Hepatocyte (in vitro differentiated cells): ENCODE results near the gene TMEM81. TPM values are rescaled to one million over a fixed set of nuclear protein-coding genes. Genes with fewer than 3 reads are reported as not detected.

Experiments used
- DNase-seq: peaks from one replicate; pipeline ENCODE4 v3.0.0-alpha.2; 2016; ENCODE audit warnings: low spot score
- H2AFZ ChIP-seq: fragments of 200-600 bp; sonication (generic); 2 replicates; pipeline ENCODE4 v1.6.0; 2016; ENCODE audit warnings: antibody characterized with exemption, mild to moderate bottlenecking
- H3K27ac ChIP-seq: fragments of 200-600 bp; sonication (generic); 2 replicates; pipeline ENCODE4 v1.5.1; 2016; ENCODE audit warnings: mild to moderate bottlenecking
- H3K27me3 ChIP-seq: fragments of 200-600 bp; sonication (generic); 2 replicates; pipeline ENCODE4 v1.6.1; 2016
- H3K36me3 ChIP-seq: fragments of 200-600 bp; sonication (generic); replicated peaks from 2 replicates; pipeline ENCODE4 v1.5.1; 2016; ENCODE audit warnings: low read depth; ENCODE audit not compliant: insufficient read depth
- H3K4me1 ChIP-seq: fragments of 200-600 bp; sonication (generic); 2 replicates; pipeline ENCODE4 v1.5.1; 2016; ENCODE audit warnings: mild to moderate bottlenecking, moderate library complexity; ENCODE audit not compliant: insufficient read depth
- H3K4me2 ChIP-seq: fragments of 200-600 bp; sonication (generic); 2 replicates; pipeline ENCODE4 v1.6.0; 2016
- H3K4me3 ChIP-seq: fragments of 200-600 bp; sonication (generic); 2 replicates; pipeline ENCODE4 v1.5.1; 2016; ENCODE audit warnings: mild to moderate bottlenecking
- H3K79me2 ChIP-seq: fragments of 200-600 bp; sonication (generic); 2 replicates; pipeline ENCODE4 v1.6.0; 2017; ENCODE audit warnings: mild to moderate bottlenecking
- H3K9me2 ChIP-seq: fragments of 200-600 bp; sonication (generic); replicated peaks from 2 replicates; pipeline ENCODE4 v1.6.0; 2017; ENCODE audit warnings: mild to moderate bottlenecking; ENCODE audit not compliant: insufficient read depth
- H3K9me3 ChIP-seq: fragments of 200-600 bp; sonication (generic); 2 replicates; pipeline ENCODE4 v1.5.1; 2016; ENCODE audit warnings: low read depth, mild to moderate bottlenecking
- H4K20me1 ChIP-seq: fragments of 200-600 bp; sonication (generic); 2 replicates; pipeline ENCODE4 v1.6.0; 2016; ENCODE audit warnings: mild to moderate bottlenecking; ENCODE audit not compliant: insufficient read depth, poor library complexity, severe bottlenecking
- EZH2 ChIP-seq: fragments of 200-600 bp; sonication (generic); IDR thresholded peaks from 2 replicates; pipeline ENCODE4 v1.6.1; 2016; ENCODE audit warnings: antibody characterized with exemption, mild to moderate bottlenecking, borderline replicate concordance
- EZH2phosphoT487 ChIP-seq: fragments of 200-600 bp; sonication (generic); IDR thresholded peaks from one replicate; pipeline ENCODE4 v1.6.1; 2018; ENCODE audit warnings: antibody characterized with exemption, mild to moderate bottlenecking, low read depth, moderate library complexity; ENCODE audit not compliant: unreplicated experiment, severe bottlenecking
- WGBS: methylation state at CpG from one replicate; pipeline ENCODE4 v1.1.6; 2016; ENCODE audit warnings: low lambda C conversion rate; ENCODE audit errors: missing lambda C conversion rate; 5-methylcytosine and 5-hydroxymethylcytosine counted together
- polyA plus RNA-seq: library from polyadenylated mRNA; unstranded; fragments of >200 nt; fragmentation: Nextera tagmentation; extraction: Ambion mirVana; gene quantifications from 2 replicates; pipeline ENCODE4 v1.2.1, GENCODE V29; 2016
- total RNA-seq: library from RNA; depleted of rRNA; stranded (reverse); fragments of >200 nt; gene quantifications from 2 replicates; pipeline ENCODE4 v1.2.3, GENCODE V29; 2014
- TF ChIP-seq, protein P1 (sequence below): fragments of 200-600 bp; sonication (generic); IDR thresholded peaks from 2 replicates; pipeline ENCODE4 v1.5.1; 2016; ENCODE audit warnings: antibody characterized with exemption, mild to moderate bottlenecking; ENCODE audit not compliant: poor library complexity

The TMEM81 gene
- total and polyA plus RNA-seq, 2 experiments from 2014 or later: 2.2 TPM; not detected in 1

DNA sequence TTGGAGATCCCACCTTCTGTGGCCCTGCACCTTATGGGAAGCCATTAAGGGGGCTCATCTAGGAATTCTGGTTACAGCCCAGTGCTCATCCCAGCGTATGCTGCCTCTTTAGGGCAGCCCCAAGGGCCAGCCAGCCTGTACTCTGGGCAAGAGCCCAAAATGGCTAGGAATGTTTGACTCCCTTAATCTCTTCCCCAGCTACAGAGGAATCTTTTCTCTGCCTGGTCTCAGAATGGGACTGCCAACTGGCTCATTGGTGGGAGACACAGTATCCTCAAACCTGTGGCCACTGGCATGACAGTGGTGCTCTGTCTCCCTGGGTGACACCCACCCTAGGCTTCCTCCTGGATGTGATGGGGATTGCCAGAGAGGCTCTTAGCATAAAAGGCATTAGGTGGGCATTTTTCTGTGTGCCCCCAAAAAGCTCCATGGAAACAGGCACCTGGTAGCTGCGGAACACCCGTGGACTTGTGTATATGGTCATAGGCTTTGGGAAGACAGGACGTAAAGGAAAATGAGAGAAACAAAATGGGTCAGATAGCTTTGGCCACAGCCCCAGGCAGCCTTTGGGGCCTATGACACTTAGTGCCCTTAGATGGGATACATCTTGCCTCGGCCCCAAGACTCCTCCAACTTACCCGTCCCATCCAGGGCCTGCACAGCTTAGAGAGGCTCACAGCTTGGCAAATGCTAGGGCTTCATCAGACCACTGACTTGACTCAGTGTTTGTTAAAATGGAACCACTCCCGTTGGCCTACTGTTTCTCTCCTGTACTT is 6.9 kb downstream of the TMEM81 start:
- DNase-seq: no peak
- Histone ChIP-seq H3K4me1 (no peaks in the 10 kb centered on the region), H3K27ac (no peak overlapping the region), H3K4me3 (no peak overlapping the region), H3K79me2 (no peaks in the 10 kb centered on the region), H3K9me3 (no peaks in the 10 kb centered on the region), H3K27me3 (no peaks in the 10 kb centered on the region), H2AFZ (no peak overlapping the region), H3K9me2 (no peaks in the 10 kb centered on the region), H4K20me1 (no peaks in the 10 kb centered on the region), H3K36me3 (no peaks in the 10 kb centered on the region), H3K4me2 (no peak overlapping the region)
- WGBS: 92% methylated on average over 7 of the region's 7 CpGs
- no peak for TF ChIP-seq EZH2phosphoT487
- TF ChIP-seq, protein P1, sequence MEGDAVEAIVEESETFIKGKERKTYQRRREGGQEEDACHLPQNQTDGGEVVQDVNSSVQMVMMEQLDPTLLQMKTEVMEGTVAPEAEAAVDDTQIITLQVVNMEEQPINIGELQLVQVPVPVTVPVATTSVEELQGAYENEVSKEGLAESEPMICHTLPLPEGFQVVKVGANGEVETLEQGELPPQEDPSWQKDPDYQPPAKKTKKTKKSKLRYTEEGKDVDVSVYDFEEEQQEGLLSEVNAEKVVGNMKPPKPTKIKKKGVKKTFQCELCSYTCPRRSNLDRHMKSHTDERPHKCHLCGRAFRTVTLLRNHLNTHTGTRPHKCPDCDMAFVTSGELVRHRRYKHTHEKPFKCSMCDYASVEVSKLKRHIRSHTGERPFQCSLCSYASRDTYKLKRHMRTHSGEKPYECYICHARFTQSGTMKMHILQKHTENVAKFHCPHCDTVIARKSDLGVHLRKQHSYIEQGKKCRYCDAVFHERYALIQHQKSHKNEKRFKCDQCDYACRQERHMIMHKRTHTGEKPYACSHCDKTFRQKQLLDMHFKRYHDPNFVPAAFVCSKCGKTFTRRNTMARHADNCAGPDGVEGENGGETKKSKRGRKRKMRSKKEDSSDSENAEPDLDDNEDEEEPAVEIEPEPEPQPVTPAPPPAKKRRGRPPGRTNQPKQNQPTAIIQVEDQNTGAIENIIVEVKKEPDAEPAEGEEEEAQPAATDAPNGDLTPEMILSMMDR: no peak
- no peak for TF ChIP-seq EZH2

DNA sequence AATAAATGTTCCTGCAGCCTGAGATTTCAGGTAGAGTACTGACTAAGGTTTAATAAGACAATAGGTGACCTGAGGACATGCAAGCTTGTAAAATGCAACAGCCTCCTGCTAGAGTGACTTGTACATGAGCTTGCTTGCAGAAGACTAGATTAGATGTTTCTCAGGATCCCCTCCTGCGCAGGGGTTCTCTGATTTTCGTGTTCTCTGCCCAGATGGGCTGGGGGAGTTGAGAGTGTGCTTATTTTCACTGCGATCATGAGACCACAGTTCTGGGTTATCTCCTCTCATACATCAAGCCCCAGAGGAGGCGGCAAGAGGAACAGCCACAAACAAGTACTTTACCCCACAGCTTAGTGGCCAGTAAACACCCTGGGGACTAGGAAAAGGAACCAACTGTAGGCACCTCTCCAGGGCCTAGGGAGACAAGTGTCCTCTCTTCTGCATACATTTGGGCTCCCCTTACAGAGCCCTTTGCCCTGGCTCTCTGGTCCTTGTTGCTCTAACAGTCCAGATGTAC is 8.0 kb downstream of the TMEM81 start:
- TF ChIP-seq, protein P1: no peak
- TF ChIP-seq EZH2phosphoT487 (no peak), EZH2 (no peak)
- no peaks in the 10 kb centered on the region for H3K36me3 ChIP-seq
- WGBS: 72% methylated on average over 4 of the region's 4 CpGs

DNA sequence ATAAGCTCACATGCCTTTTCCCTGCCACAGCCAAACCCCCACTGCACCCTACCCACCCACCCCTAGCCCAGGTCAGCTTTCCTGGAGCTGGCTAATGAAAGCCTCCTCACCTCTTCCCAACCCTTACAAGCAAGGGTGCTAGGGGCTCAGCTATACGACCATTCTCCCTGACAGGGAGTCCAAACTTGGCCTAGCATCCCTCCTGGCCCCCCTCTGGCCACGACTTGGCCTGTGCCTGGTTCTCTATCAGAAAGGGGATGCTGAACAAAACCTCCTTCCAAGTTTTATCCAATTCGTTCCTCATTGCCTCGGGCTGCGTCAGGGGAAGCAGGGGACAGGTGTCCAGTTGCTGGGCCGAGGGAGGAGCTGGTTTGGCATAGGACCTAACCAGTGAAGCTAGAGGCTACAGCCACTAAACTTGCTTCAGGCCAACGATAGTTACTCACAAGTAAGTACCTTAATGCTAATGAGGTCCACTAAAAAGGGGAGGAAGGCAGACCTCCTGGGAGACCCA is 8.6 kb downstream of the TMEM81 start:
- Histone ChIP-seq H3K4me3 (no peak overlapping the region), H3K36me3 (no peaks in the 10 kb centered on the region), H3K9me2 (no peaks in the 10 kb centered on the region), H3K9me3 (no peaks in the 10 kb centered on the region), H3K4me1 (no peaks in the 10 kb centered on the region), H2AFZ (no peak overlapping the region), H3K4me2 (no peak overlapping the region), H4K20me1 (no peaks in the 10 kb centered on the region), H3K79me2 (no peaks in the 10 kb centered on the region), H3K27ac (no peak overlapping the region), H3K27me3 (no peaks in the 10 kb centered on the region)
- no peak for TF ChIP-seq EZH2
- TF ChIP-seq, protein P1: no peak
- TF ChIP-seq EZH2phosphoT487: no peak
- WGBS: 68% methylated on average over 7 of the region's 7 CpGs
- no peak for DNase-seq

More for the DNA sequence above, 8.0 kb downstream of the TMEM81 start:
- H3K4me2 ChIP-seq: no peak overlapping the region
- H4K20me1 ChIP-seq: no peaks in the 10 kb centered on the region
- H3K9me3 ChIP-seq: no peaks in the 10 kb centered on the region
- H2AFZ ChIP-seq: no peak overlapping the region
- H3K4me1 ChIP-seq: no peaks in the 10 kb centered on the region
- no peak overlapping the region for H3K27ac ChIP-seq
- H3K27me3 ChIP-seq: no peaks in the 10 kb centered on the region
- no peaks in the 10 kb centered on the region for H3K9me2 ChIP-seq
- no peak overlapping the region for H3K4me3 ChIP-seq
- DNase-seq: no peak
- no peaks in the 10 kb centered on the region for H3K79me2 ChIP-seq
